ENCODE results near the gene PRSS33. TPM values are rescaled to one million over a fixed set of nuclear protein-coding genes. Genes with fewer than 3 reads are reported as not detected.

PRSS33 gene
- total RNA-seq, 4 donors from 2014 or later: not detected

DNA sequence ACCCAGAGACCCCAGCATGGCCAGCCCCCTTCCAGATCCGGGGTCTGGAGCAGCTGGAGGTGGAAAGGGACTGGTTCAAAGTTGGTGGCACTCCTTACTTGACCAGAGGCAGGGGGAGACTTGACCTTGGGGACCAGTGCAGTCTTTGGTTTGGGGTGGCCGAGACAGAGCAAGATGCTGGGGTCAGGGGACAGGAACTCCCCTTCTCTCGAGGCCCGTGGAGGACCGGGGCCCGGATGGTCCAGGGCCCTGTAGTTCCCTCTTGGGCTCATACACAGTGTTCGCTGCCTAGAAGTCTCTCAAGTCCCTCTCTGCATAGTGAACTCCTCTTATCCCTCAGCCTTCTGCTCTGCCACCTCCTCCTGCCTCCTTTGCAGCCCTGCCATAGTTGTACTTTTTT is 601 bp upstream of the PRSS33 start:
- WGBS, 2 donors (ENCODE audit: low coverage in 1 of 2): 44% methylated on average over 7 of the region's 7 CpGs; no CpG with 5 or more reads in 1 of the 2 donors

DNA sequence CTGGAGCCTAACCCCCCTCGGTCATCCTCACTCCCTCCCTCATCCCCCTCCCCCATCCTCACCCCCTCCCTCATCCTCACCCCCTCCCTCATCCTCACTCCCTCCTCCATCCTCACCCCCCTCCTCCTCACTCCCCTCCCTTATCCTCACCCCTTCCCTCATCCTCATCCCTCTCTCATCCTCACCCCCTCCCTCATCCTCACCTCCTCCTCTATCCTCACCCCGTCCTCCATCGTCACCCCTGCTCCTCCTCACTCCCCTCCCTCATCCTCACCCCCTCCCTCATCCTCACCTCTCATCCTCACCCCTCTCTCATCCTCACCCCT is 571 bp downstream of the PRSS33 start:
- Histone ChIP-seq H3K4me3 (no peak overlapping the region), H3K27ac (no peak overlapping the region), H3K36me3 (no peaks in the 10 kb centered on the region), H3K9me3 (no peaks in the 10 kb centered on the region), H3K27me3 (peaks cover 57% of the 10 kb centered on the region), H3K4me1 (peaks cover 9 to 15% (median 12%) of the 10 kb centered on the region in 4 donors)
- DNase-seq: no peak
- intact Hi-C loops (cut with DNase I; ENCODE audit: low total_unique reads) (no loop called here), in situ Hi-C loops (cut with MboI; ENCODE audit: low pct_ligation_motif_present in 1 of 4, low pct_unique_long_range_greater_than_20kb in 1 of 4, low sequenced_read_pairs in 3 of 4) (no loop called here)
- TF ChIP-seq EP300 (IDR thresholded peaks at IDR 0.05; ENCODE audit: low read depth) (no peak), POLR2A (IDR thresholded peaks at IDR 0.05) (no peak)
- TF ChIP-seq, protein P1, sequence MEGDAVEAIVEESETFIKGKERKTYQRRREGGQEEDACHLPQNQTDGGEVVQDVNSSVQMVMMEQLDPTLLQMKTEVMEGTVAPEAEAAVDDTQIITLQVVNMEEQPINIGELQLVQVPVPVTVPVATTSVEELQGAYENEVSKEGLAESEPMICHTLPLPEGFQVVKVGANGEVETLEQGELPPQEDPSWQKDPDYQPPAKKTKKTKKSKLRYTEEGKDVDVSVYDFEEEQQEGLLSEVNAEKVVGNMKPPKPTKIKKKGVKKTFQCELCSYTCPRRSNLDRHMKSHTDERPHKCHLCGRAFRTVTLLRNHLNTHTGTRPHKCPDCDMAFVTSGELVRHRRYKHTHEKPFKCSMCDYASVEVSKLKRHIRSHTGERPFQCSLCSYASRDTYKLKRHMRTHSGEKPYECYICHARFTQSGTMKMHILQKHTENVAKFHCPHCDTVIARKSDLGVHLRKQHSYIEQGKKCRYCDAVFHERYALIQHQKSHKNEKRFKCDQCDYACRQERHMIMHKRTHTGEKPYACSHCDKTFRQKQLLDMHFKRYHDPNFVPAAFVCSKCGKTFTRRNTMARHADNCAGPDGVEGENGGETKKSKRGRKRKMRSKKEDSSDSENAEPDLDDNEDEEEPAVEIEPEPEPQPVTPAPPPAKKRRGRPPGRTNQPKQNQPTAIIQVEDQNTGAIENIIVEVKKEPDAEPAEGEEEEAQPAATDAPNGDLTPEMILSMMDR (IDR thresholded peaks at IDR 0.05): no peak
- 44 to 45% methylated on average over 1 to 3 of the region's 3 CpGs for WGBS, 2 donors (ENCODE audit: low coverage in 1 of 2)

More for the DNA sequence above, 601 bp upstream of the PRSS33 start:
- peaks cover 9 to 15% (median 12%) of the 10 kb centered on the region in 4 donors for H3K4me1 ChIP-seq
- intact Hi-C loops (cut with DNase I; ENCODE audit: low total_unique reads) (no loop called here), in situ Hi-C loops (cut with MboI; ENCODE audit: low pct_ligation_motif_present in 1 of 4, low pct_unique_long_range_greater_than_20kb in 1 of 4, low sequenced_read_pairs in 3 of 4) (no loop called here)
- H3K9me3 ChIP-seq: no peaks in the 10 kb centered on the region
- no peak overlapping the region for H3K4me3 ChIP-seq
- peaks cover 65% of the 10 kb centered on the region for H3K27me3 ChIP-seq
- TF ChIP-seq POLR2A (IDR thresholded peaks at IDR 0.05) (no peak), EP300 (IDR thresholded peaks at IDR 0.05; ENCODE audit: low read depth) (no peak), POLR2AphosphoS5 (IDR thresholded peaks at IDR 0.05) (no peak)
- TF ChIP-seq, protein P1 (IDR thresholded peaks at IDR 0.05): no peak
- H3K36me3 ChIP-seq: no peaks in the 10 kb centered on the region
- no peak overlapping the region for H3K27ac ChIP-seq
- no peak for DNase-seq

DNA sequence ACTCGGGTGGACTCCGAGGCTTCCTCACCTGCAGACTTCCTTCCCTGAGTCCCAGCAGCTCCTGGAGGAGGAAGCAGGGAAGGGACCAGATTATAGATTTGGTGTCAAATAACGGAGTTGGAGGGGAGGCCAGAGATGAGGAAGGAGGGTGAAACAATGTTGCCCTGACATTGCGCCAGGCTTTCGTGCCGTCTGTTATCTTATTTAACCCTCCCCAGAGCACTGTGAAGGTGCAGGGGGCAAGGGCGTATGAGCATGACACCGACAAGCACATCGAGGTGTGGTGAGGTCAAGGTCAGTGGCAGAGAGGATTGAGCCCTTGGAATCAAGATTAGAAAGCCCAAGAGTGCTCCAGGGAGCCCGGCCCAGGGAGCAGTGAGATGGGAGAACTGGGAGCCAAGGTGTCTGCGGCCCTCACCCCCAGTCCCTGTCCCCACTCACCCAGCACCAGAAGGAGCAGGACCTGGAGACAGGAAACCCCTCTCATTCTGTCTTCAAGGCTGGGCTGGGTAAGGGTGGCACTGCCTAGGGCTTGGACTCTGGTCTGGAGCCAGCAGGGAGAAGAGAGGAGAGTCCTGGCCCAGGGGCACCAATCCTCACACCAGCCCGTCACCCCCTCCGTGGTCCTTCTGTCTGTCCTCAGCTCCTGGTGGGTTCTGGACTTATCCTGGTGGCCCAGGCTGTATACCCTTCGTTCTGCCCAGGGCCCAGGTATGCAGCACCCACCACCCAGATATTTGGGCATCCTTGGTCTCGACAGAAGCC is 1.1 kb downstream of the PRSS33 start:
- H3K36me3 ChIP-seq: no peaks in the 10 kb centered on the region
- H3K9me3 ChIP-seq: no peaks in the 10 kb centered on the region
- no peak overlapping the region for H3K27ac ChIP-seq
- peaks cover 9 to 15% (median 12%) of the 10 kb centered on the region in 4 donors for H3K4me1 ChIP-seq
- intact Hi-C loops (cut with DNase I; ENCODE audit: low total_unique reads) (no loop called here), in situ Hi-C loops (cut with MboI; ENCODE audit: low pct_ligation_motif_present in 1 of 4, low pct_unique_long_range_greater_than_20kb in 1 of 4, low sequenced_read_pairs in 3 of 4) (no loop called here)
- peaks cover 53% of the 10 kb centered on the region for H3K27me3 ChIP-seq
- DNase-seq: no peak
- 65 to 86% methylated on average over 1 to 15 of the region's 15 CpGs for WGBS, 2 donors (ENCODE audit: low coverage in 1 of 2)
- no peak overlapping the region for H3K4me3 ChIP-seq
- TF ChIP-seq POLR2A (IDR thresholded peaks at IDR 0.05) (no peak), POLR2AphosphoS5 (IDR thresholded peaks at IDR 0.05) (no peak), EP300 (IDR thresholded peaks at IDR 0.05; ENCODE audit: low read depth) (no peak)
- TF ChIP-seq, protein P1 (IDR thresholded peaks at IDR 0.05): no peak

DNA sequence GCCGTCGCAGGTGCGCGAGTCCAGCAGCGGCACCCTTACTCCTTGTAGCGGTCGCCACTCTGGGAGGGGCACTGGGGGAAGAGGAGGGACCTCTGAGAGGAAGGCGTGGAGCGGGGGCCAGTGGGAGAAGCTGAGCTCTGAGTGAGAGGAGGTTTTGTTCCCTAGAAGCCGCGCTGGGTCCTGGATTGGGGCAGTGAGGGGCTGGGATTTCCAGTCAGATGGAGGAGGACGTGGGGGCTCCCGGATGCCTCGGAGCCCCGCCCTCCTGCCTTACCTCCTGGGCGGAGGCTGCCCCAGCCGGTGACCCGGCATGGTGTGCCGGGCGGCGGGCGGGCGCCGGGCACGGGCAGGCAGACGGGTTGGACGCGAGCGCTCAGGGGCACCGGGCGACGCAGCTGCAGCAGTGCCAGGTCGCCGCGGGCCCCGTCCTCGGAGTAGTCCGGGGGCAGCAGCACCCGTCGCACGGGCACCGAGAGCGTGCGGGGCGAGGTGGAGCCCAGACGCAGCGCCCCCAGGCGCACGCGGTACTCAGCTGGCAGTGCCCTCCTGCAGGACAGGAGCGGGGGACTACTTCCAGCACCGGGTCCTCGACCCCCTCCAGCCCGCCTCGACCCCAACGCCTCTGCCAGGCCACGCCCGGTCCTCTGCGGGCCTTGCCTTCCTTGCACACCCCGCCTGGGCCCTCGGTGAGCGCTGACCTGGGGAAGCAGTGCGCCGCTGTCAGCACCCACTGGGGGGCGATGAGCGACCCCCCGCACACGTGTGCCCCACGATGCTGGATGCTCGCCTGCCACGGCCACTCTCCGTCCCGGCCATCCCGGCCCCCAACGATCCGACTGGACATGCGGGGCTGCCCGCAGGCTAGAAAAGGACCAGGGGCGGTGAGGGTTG is 2.0 kb downstream of the PRSS33 start:
- in situ Hi-C loops (cut with MboI; ENCODE audit: low pct_ligation_motif_present in 1 of 4, low pct_unique_long_range_greater_than_20kb in 1 of 4, low sequenced_read_pairs in 3 of 4): no loop called here
- no peak overlapping the region for H3K27ac ChIP-seq
- peaks cover 9 to 15% (median 12%) of the 10 kb centered on the region in 4 donors for H3K4me1 ChIP-seq
- DNase-seq: peak; percentile 33
- peaks cover 46% of the 10 kb centered on the region for H3K27me3 ChIP-seq
- no peaks in the 10 kb centered on the region for H3K36me3 ChIP-seq
- WGBS, 2 donors (ENCODE audit: low coverage in 1 of 2): 17% methylated on average over 71 of the region's 79 CpGs; no CpG with 5 or more reads in 1 of the 2 donors
- no peak for TF ChIP-seq POLR2AphosphoS5 (IDR thresholded peaks at IDR 0.05)
- TF ChIP-seq, protein P1 (IDR thresholded peaks at IDR 0.05): peak in 2 of 5 experiments; percentile 4 to 11
- H3K9me3 ChIP-seq: no peaks in the 10 kb centered on the region
- intact Hi-C loops (cut with DNase I; ENCODE audit: low total_unique reads): no loop called here
- H3K4me3 ChIP-seq: peak overlapping the region; percentile 9 to 41 (median 21)
